ENCODE data around the gene PTPRB. TPM values are rescaled to one million over a fixed set of nuclear protein-coding genes. Genes with fewer than 3 reads are reported as not detected.

The PTPRB gene
- total and polyA plus RNA-seq, 2 of the 8 experiments (the other 6 are each of a cell fraction or from before 2014, with no cell fraction given): 0.36 to 0.58 TPM

DNA sequence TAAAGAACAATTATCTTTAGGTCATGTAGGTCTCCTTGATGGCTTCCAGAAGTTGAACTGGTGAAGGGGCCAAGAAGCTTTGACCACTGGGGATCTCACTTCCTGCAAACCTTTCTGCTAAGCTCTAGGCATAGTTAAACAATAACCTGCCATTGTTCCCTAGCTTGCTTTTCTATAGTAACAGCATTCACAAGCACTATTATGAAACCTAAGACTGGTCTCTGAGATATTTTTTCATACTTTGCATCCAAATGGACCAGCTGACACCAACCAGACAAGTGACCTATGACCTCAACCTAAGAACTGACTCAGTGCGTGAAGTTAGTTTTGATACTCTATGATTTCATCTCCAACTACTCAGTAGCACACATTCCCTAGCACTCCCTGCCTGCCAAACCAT is 129.1 kb downstream of the PTPRB start:
- Histone ChIP-seq H2AK5ac (ENCODE audit: low read depth, low read length) (no peak overlapping the region), H3K9me3 (ENCODE audit: insufficient read depth in 2 of 2, low read depth in 1 of 2, low read length in 1 of 2) (peaks cover 5% of the 10 kb centered on the region in 2 experiments), H2BK12ac (ENCODE audit: low read depth, low read length) (0 out of 2 replicates have a peak overlapping the region, but pooled peaks have one; percentile 21), H3K56ac (replicated peaks; ENCODE audit: insufficient read length, low read depth, low read length) (no peak overlapping the region), H4K91ac (replicated peaks; ENCODE audit: insufficient read length, low read length) (no peak overlapping the region), H3K4me1 (replicated peaks in 1 of 4; ENCODE audit: control insufficient read depth in 3 of 4, insufficient read depth in 4 of 4, low read length in 3 of 4) (peaks cover 0 to 4% (median 2%) of the 10 kb centered on the region in 4 experiments; a peak in 3 of 7 replicates), H3K4ac (replicated peaks; ENCODE audit: insufficient read length, low read depth, low read length) (no peak overlapping the region), H3K4me2 (ENCODE audit: insufficient read depth in 1 of 2, low read depth in 2 of 2, low read length in 2 of 2) (no peak overlapping the region), H2BK5ac (ENCODE audit: low read depth, low read length) (no peak overlapping the region), H2BK120ac (replicated peaks; ENCODE audit: low read depth, low read length) (no peak overlapping the region), H3K4me3 (ENCODE audit: extremely low read depth in 1 of 4, insufficient read depth in 2 of 4, low read depth in 3 of 4, low read length in 4 of 4) (no peak overlapping the region; a peak in 1 of 8 replicates), H3K36me3 (ENCODE audit: control insufficient read depth in 2 of 4, insufficient read depth in 4 of 4, low read length in 3 of 4) (peaks cover 0 to 5% (median 0%) of the 10 kb centered on the region in 4 experiments; a peak in 1 of 8 replicates), H2BK20ac (ENCODE audit: low read length) (no peak overlapping the region), H3K9ac (replicated peaks in 1 of 4; ENCODE audit: extremely low read depth in 1 of 4, low read depth in 3 of 4, low read length in 3 of 4) (no peak overlapping the region), H3K18ac (ENCODE audit: extremely low read depth, low read length) (no peak overlapping the region), H2AFZ (ENCODE audit: low read length) (no peak overlapping the region), H3K27me3 (replicated peaks in 1 of 4; ENCODE audit: control insufficient read depth in 3 of 4, extremely low read depth in 1 of 4, insufficient read depth in 3 of 4, low read length in 3 of 4) (peaks cover 0 to 3% (median 0%) of the 10 kb centered on the region in 4 experiments; a peak in 3 of 7 replicates), H2BK15ac (ENCODE audit: low read length) (no peak overlapping the region), H3K79me2 (ENCODE audit: control insufficient read depth in 1 of 2, insufficient read depth in 2 of 2, low read length in 2 of 2) (no peaks in the 10 kb centered on the region), H3K14ac (ENCODE audit: insufficient read length) (no peak overlapping the region), H3K23ac (ENCODE audit: insufficient read length) (no peak overlapping the region), H3K23me2 (ENCODE audit: low read depth, low read length) (no peaks in the 10 kb centered on the region), H4K5ac (ENCODE audit: insufficient read length, low read depth, low read length) (no peak overlapping the region), H3K27ac (ENCODE audit: low read depth, low read length) (no peak overlapping the region), H4K8ac (ENCODE audit: extremely low read depth, insufficient read depth, low read length) (no peak overlapping the region), H4K20me1 (replicated peaks in 1 of 2; ENCODE audit: control insufficient read depth in 1 of 2, insufficient read depth in 2 of 2, low read length in 2 of 2) (no peaks in the 10 kb centered on the region), H3K79me1 (ENCODE audit: low read depth, low read length) (no peaks in the 10 kb centered on the region)
- ChIA-PET CTCF (ENCODE audit: partially characterized antibody) (interaction anchor here (1.2 to 2.3 kb wide), 2 partner anchors 13 to 629 kb away, joined by 3 to 6 read pairs; no protein-coding TSS in a partner anchor), POLR2A (ENCODE audit: partially characterized antibody) (no interaction called here)
- FAIRE-seq (no peak), DNase-seq (ENCODE audit: low read depth in 1 of 2, low spot score in 2 of 2) (no peak)
- 89% methylated on average over 1 of the region's 1 CpG; no CpG with 5 or more reads in 1 of the 2 experiments for WGBS, 2 experiments (ENCODE audit: extremely low coverage in 1 of 2, insufficient coverage in 1 of 2, insufficient read length in 1 of 2, insufficient replicate concordance in 2 of 2, low coverage in 1 of 2, low lambda C conversion rate in 2 of 2, missing lambda C conversion rate in 1 of 2)
- TF ChIP-seq, protein P1, sequence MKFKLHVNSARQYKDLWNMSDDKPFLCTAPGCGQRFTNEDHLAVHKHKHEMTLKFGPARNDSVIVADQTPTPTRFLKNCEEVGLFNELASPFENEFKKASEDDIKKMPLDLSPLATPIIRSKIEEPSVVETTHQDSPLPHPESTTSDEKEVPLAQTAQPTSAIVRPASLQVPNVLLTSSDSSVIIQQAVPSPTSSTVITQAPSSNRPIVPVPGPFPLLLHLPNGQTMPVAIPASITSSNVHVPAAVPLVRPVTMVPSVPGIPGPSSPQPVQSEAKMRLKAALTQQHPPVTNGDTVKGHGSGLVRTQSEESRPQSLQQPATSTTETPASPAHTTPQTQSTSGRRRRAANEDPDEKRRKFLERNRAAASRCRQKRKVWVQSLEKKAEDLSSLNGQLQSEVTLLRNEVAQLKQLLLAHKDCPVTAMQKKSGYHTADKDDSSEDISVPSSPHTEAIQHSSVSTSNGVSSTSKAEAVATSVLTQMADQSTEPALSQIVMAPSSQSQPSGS (IDR thresholded peaks at IDR 0.05; ENCODE audit: low read length): no peak
- TF ChIP-seq ZNF274 (IDR thresholded peaks at IDR 0.05; ENCODE audit: borderline replicate concordance, extremely low read depth, low read length) (no peak), RBBP5 (IDR thresholded peaks at IDR 0.05; ENCODE audit: borderline replicate concordance, low read depth, low read length) (no peak), JUND (IDR thresholded peaks at IDR 0.05; ENCODE audit: low read length) (no peak), NANOG (IDR thresholded peaks at IDR 0.05; ENCODE audit: insufficient read depth, low read depth, low read length, poor library complexity, severe bottlenecking) (no peak), SUZ12 (IDR thresholded peaks at IDR 0.05; ENCODE audit: low read length) (no peak), POU5F1 (IDR thresholded peaks at IDR 0.05; ENCODE audit: low read depth, low read length) (no peak), SP2 (IDR thresholded peaks at IDR 0.05; ENCODE audit: low read length) (no peak), POLR2A (IDR thresholded peaks at IDR 0.05; ENCODE audit: control extremely low read depth in 1 of 2, low read depth in 2 of 2, low read length in 2 of 2) (no peak), PHF8 (conservative IDR thresholded peaks at IDR 0.05; ENCODE audit: low read depth, low read length) (no peak), TEAD4 (IDR thresholded peaks at IDR 0.05; ENCODE audit: low read depth, low read length) (no peak)
- TF ChIP-seq, protein P2, sequence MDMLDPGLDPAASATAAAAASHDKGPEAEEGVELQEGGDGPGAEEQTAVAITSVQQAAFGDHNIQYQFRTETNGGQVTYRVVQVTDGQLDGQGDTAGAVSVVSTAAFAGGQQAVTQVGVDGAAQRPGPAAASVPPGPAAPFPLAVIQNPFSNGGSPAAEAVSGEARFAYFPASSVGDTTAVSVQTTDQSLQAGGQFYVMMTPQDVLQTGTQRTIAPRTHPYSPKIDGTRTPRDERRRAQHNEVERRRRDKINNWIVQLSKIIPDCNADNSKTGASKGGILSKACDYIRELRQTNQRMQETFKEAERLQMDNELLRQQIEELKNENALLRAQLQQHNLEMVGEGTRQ (IDR thresholded peaks at IDR 0.05; ENCODE audit: low read length): no peak

Data from H1 (cell line).